ENCODE data around the gene POC1A.

POC1A gene

DNA sequence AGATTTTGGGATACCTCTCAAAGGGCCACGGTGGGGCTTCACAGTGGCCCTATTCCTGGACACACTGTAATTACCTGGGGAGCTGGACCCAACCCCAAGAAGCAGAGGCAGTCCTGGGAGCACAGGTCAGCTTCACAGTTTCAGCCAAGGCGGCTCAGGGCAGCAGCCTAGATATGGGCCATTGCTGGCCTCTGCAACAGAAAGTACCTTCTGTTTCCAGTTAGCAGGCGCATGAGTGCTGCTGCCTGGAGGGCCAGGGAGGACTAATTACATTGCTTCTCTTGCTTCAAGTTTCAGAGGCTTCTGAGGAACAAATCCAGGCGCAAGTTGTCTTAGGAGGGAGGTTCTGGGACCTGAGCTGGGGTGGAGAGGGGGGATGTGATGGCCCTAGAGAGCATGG, 84.4 kb downstream of the POC1A start:
- H3K4me1 ChIP-seq (ENCODE audit: control insufficient read depth in 5 of 5, insufficient read depth in 5 of 5, low read length in 5 of 5): peaks cover 0 to 33% (median 17%) of the 10 kb centered on the region in 5 donors
- no peak overlapping the region for H3K9ac ChIP-seq (ENCODE audit: low read length in 5 of 5)
- H3K27me3 ChIP-seq (ENCODE audit: control insufficient read depth in 5 of 5, insufficient read depth in 4 of 5, low read length in 5 of 5): peaks cover 0 to 4% (median 0%) of the 10 kb centered on the region in 5 donors
- H3K9me3 ChIP-seq (ENCODE audit: control insufficient read depth in 5 of 5, low read length in 5 of 5): no peaks in the 10 kb centered on the region
- no peak overlapping the region for H3K27ac ChIP-seq (ENCODE audit: low read depth, low read length)
- H3K4me3 ChIP-seq (ENCODE audit: low read depth in 1 of 5, low read length in 5 of 5): no peak overlapping the region
- H3K36me3 ChIP-seq (ENCODE audit: control insufficient read depth in 5 of 5, insufficient read depth in 5 of 5, low read length in 5 of 5): peaks cover 0 to 2% (median 0%) of the 10 kb centered on the region in 5 donors

DNA sequence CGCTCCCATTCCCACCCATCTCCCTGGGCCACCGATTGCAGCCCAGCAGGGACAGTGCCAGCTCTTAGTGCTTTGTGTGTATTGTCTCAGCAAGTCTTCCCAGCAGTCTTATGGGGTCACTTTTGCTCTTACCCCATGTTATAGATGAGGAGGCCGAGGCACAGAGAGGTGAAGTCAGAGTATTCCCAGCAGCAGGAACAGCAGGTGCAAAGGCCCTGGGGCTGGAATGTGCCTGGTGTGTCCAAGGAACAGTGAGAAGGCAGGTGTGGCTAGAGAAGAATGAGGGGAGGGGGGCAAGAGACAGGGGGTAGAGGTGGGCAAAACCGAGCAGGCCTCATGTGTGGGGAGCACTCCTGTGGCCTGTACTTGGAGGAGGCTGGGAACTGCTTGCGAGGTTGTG, 85.1 kb downstream of the POC1A start:
- Histone ChIP-seq H3K9ac (ENCODE audit: low read length in 5 of 5) (no peak overlapping the region), H3K4me1 (ENCODE audit: control insufficient read depth in 5 of 5, insufficient read depth in 5 of 5, low read length in 5 of 5) (peaks cover 0 to 33% (median 17%) of the 10 kb centered on the region in 5 donors)

DNA sequence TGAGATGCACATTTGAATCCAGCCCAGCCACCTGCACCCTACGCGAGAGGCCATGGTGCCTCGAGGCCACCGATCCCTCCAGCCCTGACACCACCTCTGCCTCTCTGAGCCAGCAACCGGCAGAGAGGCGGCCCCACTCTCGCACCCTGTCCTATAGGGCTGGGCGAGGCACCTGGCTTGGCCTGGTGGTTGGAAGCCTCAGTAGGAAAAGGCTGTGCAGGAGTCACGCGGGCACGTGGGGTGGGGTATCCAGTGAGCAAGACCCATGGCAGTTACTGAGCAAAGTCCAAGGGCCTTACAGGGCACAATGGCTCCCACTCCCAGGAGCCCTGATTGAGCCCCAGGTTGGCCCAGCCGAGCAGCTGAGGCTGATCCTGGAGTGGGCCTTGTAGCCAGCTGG, 85.5 kb downstream of the POC1A start:
- Histone ChIP-seq H3K4me1 (ENCODE audit: control insufficient read depth in 5 of 5, insufficient read depth in 5 of 5, low read length in 5 of 5) (peaks cover 0 to 33% (median 17%) of the 10 kb centered on the region in 5 donors), H3K27ac (ENCODE audit: low read depth, low read length) (no peak overlapping the region), H3K9ac (ENCODE audit: low read length in 5 of 5) (no peak overlapping the region), H3K36me3 (ENCODE audit: control insufficient read depth in 5 of 5, insufficient read depth in 5 of 5, low read length in 5 of 5) (no peaks in the 10 kb centered on the region), H3K9me3 (ENCODE audit: control insufficient read depth in 5 of 5, low read length in 5 of 5) (no peaks in the 10 kb centered on the region), H3K27me3 (ENCODE audit: control insufficient read depth in 5 of 5, insufficient read depth in 4 of 5, low read length in 5 of 5) (peaks cover 0 to 4% (median 0%) of the 10 kb centered on the region in 5 donors), H3K4me3 (ENCODE audit: low read depth in 1 of 5, low read length in 5 of 5) (no peak overlapping the region)

More for the DNA sequence above, 85.1 kb downstream of the POC1A start:
- H3K9me3 ChIP-seq (ENCODE audit: control insufficient read depth in 5 of 5, low read length in 5 of 5): no peaks in the 10 kb centered on the region
- H3K36me3 ChIP-seq (ENCODE audit: control insufficient read depth in 5 of 5, insufficient read depth in 5 of 5, low read length in 5 of 5): no peaks in the 10 kb centered on the region
- no peak overlapping the region for H3K27ac ChIP-seq (ENCODE audit: low read depth, low read length)
- no peak overlapping the region for H3K4me3 ChIP-seq (ENCODE audit: low read depth in 1 of 5, low read length in 5 of 5)
- peaks cover 0 to 4% (median 0%) of the 10 kb centered on the region in 5 donors for H3K27me3 ChIP-seq (ENCODE audit: control insufficient read depth in 5 of 5, insufficient read depth in 4 of 5, low read length in 5 of 5)

- Histone ChIP-seq H3K4me1 (ENCODE audit: control insufficient read depth in 5 of 5, insufficient read depth in 5 of 5, low read length in 5 of 5) (peaks cover 0 to 33% (median 17%) of the 10 kb centered on the region in 5 donors), H3K36me3 (ENCODE audit: control insufficient read depth in 5 of 5, insufficient read depth in 5 of 5, low read length in 5 of 5) (no peaks in the 10 kb centered on the region), H3K9me3 (ENCODE audit: control insufficient read depth in 5 of 5, low read length in 5 of 5) (no peaks in the 10 kb centered on the region), H3K27ac (ENCODE audit: low read depth, low read length) (no peak overlapping the region), H3K27me3 (ENCODE audit: control insufficient read depth in 5 of 5, insufficient read depth in 4 of 5, low read length in 5 of 5) (peaks cover 0 to 4% (median 0%) of the 10 kb centered on the region in 5 donors), H3K9ac (ENCODE audit: low read length in 5 of 5) (no peak overlapping the region), H3K4me3 (ENCODE audit: low read depth in 1 of 5, low read length in 5 of 5) (no peak overlapping the region)
Observed at GRCh38 chr3:52068055-52068571, 86.1 kb downstream of the POC1A start.

DNA sequence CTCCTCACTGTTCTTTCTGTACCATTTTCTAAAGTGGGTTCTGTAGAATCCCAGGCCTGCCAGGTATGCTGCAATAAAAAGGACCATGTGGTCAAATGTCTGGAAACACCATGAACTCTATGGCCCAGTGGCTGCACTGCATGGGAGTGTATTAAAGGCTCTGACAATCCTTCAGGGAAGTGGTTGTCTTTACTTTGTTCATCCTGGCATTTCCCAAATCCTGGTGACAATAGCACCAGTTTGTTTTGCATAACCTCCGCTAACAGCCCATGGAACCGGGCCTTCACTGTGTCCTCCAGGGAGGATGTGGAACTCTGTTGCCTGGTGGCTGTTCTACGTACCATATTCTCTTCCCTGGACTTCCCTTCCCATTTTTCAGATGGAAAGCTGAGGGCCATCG, 86.7 kb downstream of the POC1A start:
- no peaks in the 10 kb centered on the region for H3K36me3 ChIP-seq (ENCODE audit: control insufficient read depth in 5 of 5, insufficient read depth in 5 of 5, low read length in 5 of 5)
- peaks cover 0 to 4% (median 0%) of the 10 kb centered on the region in 5 donors for H3K27me3 ChIP-seq (ENCODE audit: control insufficient read depth in 5 of 5, insufficient read depth in 4 of 5, low read length in 5 of 5)
- no peak overlapping the region for H3K27ac ChIP-seq (ENCODE audit: low read depth, low read length)
- H3K4me1 ChIP-seq (ENCODE audit: control insufficient read depth in 5 of 5, insufficient read depth in 5 of 5, low read length in 5 of 5): peaks cover 0 to 33% (median 17%) of the 10 kb centered on the region in 5 donors
- no peak overlapping the region for H3K4me3 ChIP-seq (ENCODE audit: low read depth in 1 of 5, low read length in 5 of 5)
- H3K9ac ChIP-seq (ENCODE audit: low read length in 5 of 5): no peak overlapping the region
- H3K9me3 ChIP-seq (ENCODE audit: control insufficient read depth in 5 of 5, low read length in 5 of 5): no peaks in the 10 kb centered on the region

DNA sequence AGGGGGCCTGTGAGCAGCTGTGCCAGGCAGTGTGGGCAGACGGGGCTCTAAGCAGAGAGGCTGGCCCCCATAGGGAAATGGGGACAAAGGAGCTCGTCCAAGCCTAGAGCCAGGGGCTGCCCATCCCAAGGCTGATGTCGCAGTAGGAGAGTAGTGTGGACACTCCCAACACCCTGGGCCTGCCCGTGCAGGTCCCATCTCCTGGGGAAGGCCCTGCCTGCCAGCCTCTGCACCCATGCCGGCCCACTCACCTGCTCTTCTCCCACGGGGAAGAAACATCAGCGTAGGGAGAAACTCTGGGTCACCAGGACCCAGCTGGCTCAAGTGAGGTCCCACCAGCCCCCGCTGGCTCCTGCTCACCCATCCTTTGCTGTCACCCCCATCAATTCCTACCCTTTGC, 87.2 kb downstream of the POC1A start:
- Histone ChIP-seq H3K36me3 (ENCODE audit: control insufficient read depth in 5 of 5, insufficient read depth in 5 of 5, low read length in 5 of 5) (no peaks in the 10 kb centered on the region), H3K27ac (ENCODE audit: low read depth, low read length) (no peak overlapping the region), H3K9me3 (ENCODE audit: control insufficient read depth in 5 of 5, low read length in 5 of 5) (no peaks in the 10 kb centered on the region), H3K27me3 (ENCODE audit: control insufficient read depth in 5 of 5, insufficient read depth in 4 of 5, low read length in 5 of 5) (peaks cover 0 to 4% (median 0%) of the 10 kb centered on the region in 5 donors), H3K9ac (ENCODE audit: low read length in 5 of 5) (no peak overlapping the region), H3K4me1 (ENCODE audit: control insufficient read depth in 5 of 5, insufficient read depth in 5 of 5, low read length in 5 of 5) (peaks cover 0 to 35% (median 17%) of the 10 kb centered on the region in 5 donors), H3K4me3 (ENCODE audit: low read depth in 1 of 5, low read length in 5 of 5) (no peak overlapping the region)

- H3K4me1 ChIP-seq (ENCODE audit: control insufficient read depth in 5 of 5, insufficient read depth in 5 of 5, low read length in 5 of 5): peaks cover 0 to 28% (median 6%) of the 10 kb centered on the region in 5 donors
- no peak overlapping the region for H3K4me3 ChIP-seq (ENCODE audit: low read depth in 1 of 5, low read length in 5 of 5)
- no peak overlapping the region for H3K27ac ChIP-seq (ENCODE audit: low read depth, low read length)
- H3K9ac ChIP-seq (ENCODE audit: low read length in 5 of 5): no peak overlapping the region
- H3K9me3 ChIP-seq (ENCODE audit: control insufficient read depth in 5 of 5, low read length in 5 of 5): no peaks in the 10 kb centered on the region
- H3K36me3 ChIP-seq (ENCODE audit: control insufficient read depth in 5 of 5, insufficient read depth in 5 of 5, low read length in 5 of 5): no peaks in the 10 kb centered on the region
- peaks cover 0 to 4% (median 0%) of the 10 kb centered on the region in 5 donors for H3K27me3 ChIP-seq (ENCODE audit: control insufficient read depth in 5 of 5, insufficient read depth in 4 of 5, low read length in 5 of 5)
Observed at GRCh38 chr3:52065264-52065756, 88.9 kb downstream of the POC1A start.

- H3K27me3 ChIP-seq (ENCODE audit: control insufficient read depth in 5 of 5, insufficient read depth in 4 of 5, low read length in 5 of 5): peaks cover 0 to 4% (median 0%) of the 10 kb centered on the region in 5 donors
- H3K27ac ChIP-seq (ENCODE audit: low read depth, low read length): no peak overlapping the region
- H3K9me3 ChIP-seq (ENCODE audit: control insufficient read depth in 5 of 5, low read length in 5 of 5): no peaks in the 10 kb centered on the region
- peaks cover 0 to 21% (median 3%) of the 10 kb centered on the region in 5 donors for H3K4me1 ChIP-seq (ENCODE audit: control insufficient read depth in 5 of 5, insufficient read depth in 5 of 5, low read length in 5 of 5)
- no peak overlapping the region for H3K4me3 ChIP-seq (ENCODE audit: low read depth in 1 of 5, low read length in 5 of 5)
- H3K36me3 ChIP-seq (ENCODE audit: control insufficient read depth in 5 of 5, insufficient read depth in 5 of 5, low read length in 5 of 5): no peaks in the 10 kb centered on the region
- H3K9ac ChIP-seq (ENCODE audit: low read length in 5 of 5): no peak overlapping the region
Observed at GRCh38 chr3:52064561-52064960, 89.7 kb downstream of the POC1A start.

- H3K4me1 ChIP-seq (ENCODE audit: control insufficient read depth in 5 of 5, insufficient read depth in 5 of 5, low read length in 5 of 5): peaks cover 0 to 21% (median 3%) of the 10 kb centered on the region in 5 donors
- H3K4me3 ChIP-seq (ENCODE audit: low read depth in 1 of 5, low read length in 5 of 5): no peak overlapping the region
- no peaks in the 10 kb centered on the region for H3K9me3 ChIP-seq (ENCODE audit: control insufficient read depth in 5 of 5, low read length in 5 of 5)
- H3K27ac ChIP-seq (ENCODE audit: low read depth, low read length): no peak overlapping the region
- no peaks in the 10 kb centered on the region for H3K36me3 ChIP-seq (ENCODE audit: control insufficient read depth in 5 of 5, insufficient read depth in 5 of 5, low read length in 5 of 5)
- H3K9ac ChIP-seq (ENCODE audit: low read length in 5 of 5): no peak overlapping the region
- peaks cover 0 to 3% (median 0%) of the 10 kb centered on the region in 5 donors for H3K27me3 ChIP-seq (ENCODE audit: control insufficient read depth in 5 of 5, insufficient read depth in 4 of 5, low read length in 5 of 5)
Observed at GRCh38 chr3:52063026-52063723, 91.0 kb downstream of the POC1A start.

DNA sequence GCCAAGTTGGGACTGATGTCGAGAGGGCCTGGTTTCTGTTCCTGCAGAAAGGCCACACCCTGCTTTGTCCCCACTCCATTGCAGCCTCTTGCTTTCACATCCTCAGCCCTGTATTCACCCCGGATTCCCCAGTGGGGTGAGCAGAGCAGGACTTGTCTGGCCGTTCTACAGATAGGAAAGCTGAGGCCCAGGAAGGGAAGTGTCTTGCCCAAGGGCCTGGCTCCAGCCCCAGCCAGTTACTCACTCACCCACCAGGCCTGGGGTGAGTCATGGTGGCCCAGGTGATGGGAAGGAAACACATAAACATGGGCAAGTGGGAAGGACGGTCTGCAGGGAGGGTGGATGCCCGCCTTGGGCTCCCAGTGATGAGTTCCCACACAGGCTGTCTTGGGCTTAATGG, 91.7 kb downstream of the POC1A start:
- Histone ChIP-seq H3K27ac (ENCODE audit: low read depth, low read length) (no peak overlapping the region), H3K9me3 (ENCODE audit: control insufficient read depth in 5 of 5, low read length in 5 of 5) (no peaks in the 10 kb centered on the region), H3K36me3 (ENCODE audit: control insufficient read depth in 5 of 5, insufficient read depth in 5 of 5, low read length in 5 of 5) (no peaks in the 10 kb centered on the region), H3K4me1 (ENCODE audit: control insufficient read depth in 5 of 5, insufficient read depth in 5 of 5, low read length in 5 of 5) (peaks cover 0 to 27% (median 8%) of the 10 kb centered on the region in 5 donors), H3K9ac (ENCODE audit: low read length in 5 of 5) (no peak overlapping the region), H3K4me3 (ENCODE audit: low read depth in 1 of 5, low read length in 5 of 5) (no peak overlapping the region), H3K27me3 (ENCODE audit: control insufficient read depth in 5 of 5, insufficient read depth in 4 of 5, low read length in 5 of 5) (peaks cover 0 to 3% (median 0%) of the 10 kb centered on the region in 5 donors)

Data from subcutaneous abdominal adipose tissue (tissue), 5 donors.